K562 (cell line): Measurements from ENCODE around the gene TRIM45. TPM values are rescaled to one million over a fixed set of nuclear protein-coding genes. Genes with fewer than 3 reads are reported as not detected.

Experiments
- ATAC-seq: fragments of 200-7000 bp; cut with Tn5 transposase; 3 replicates; pipeline ENCODE4 v1.9.1; 2020; ENCODE audit warnings: moderate library complexity
- BruUV-seq: library from RNA; stranded (reverse); fragments of 400-500 nt; replicated peaks from 2 replicates; lab custom pipeline; 2021; lab: Mats Ljungman, UMichigan
- CTCF ChIA-PET: fragments of 300-600 bp; formaldehyde crosslinking; extraction: SDS; loops from one replicate; lab custom pipeline; 2021; ENCODE audit warnings: low intra/inter-chr PET ratio; lab: Yijun Ruan, JAX
- POLR2A ChIA-PET: fragments of 300-600, 350-650 bp; sonication (Branson Sonifier 250); formaldehyde crosslinking; extraction: SDS; loops from one replicate; lab custom pipeline; 2021; ENCODE audit warnings: antibody characterized with exemption, inconsistent platforms; lab: Yijun Ruan, JAX
- DNase-seq, 4 experiments: peaks; one replicate each; pipeline versions ENCODE4 v3.0.0 to v3.0.0-alpha.2; 2011 to 2018; ENCODE audit warnings: low spot score in 3 of 4, mixed read lengths in 3 of 4; ENCODE audit errors: extremely low read depth in 1 of 4
- FAIRE-seq: peaks from 2 replicates; lab custom pipeline; 2011; peaks lifted over from hg19 to GRCh38; lab: Jason Lieb, UNC
- H2AFZ ChIP-seq: 2 replicates; pipeline ENCODE4 v1.6.0; 2011; ENCODE audit warnings: low read depth, low read length, control low read depth, inconsistent platforms
- H3K27ac ChIP-seq: fragments of 200-600 bp; 3 replicates; pipeline ENCODE4 v1.8.0; 2011; ENCODE audit warnings: low read depth, mild to moderate bottlenecking, control low read depth, inconsistent platforms, low read length, moderate library complexity, mixed read lengths; ENCODE audit errors: extremely low read depth
- H3K27me3 ChIP-seq, 2 experiments: fragments of 300-600 bp in 1 of 2; 2 replicates in 1 of 2; 3 replicates in 1 of 2; pipeline versions ENCODE4 v1.6.0 to v1.8.0; 2011; ENCODE audit warnings: inconsistent platforms in 2 of 2, low read length in 2 of 2, mild to moderate bottlenecking in 1 of 2, mixed read lengths in 1 of 2, moderate library complexity in 1 of 2; ENCODE audit not compliant: control insufficient read depth in 2 of 2, insufficient read depth in 2 of 2
- H3K36me3 ChIP-seq: fragments of 300-600 bp; 3 replicates; pipeline ENCODE4 v1.8.0; 2011; ENCODE audit warnings: mild to moderate bottlenecking, low read length, inconsistent platforms; ENCODE audit not compliant: control insufficient read depth, insufficient read depth
- H3K4me1 ChIP-seq, 2 experiments: fragments of 200-600 bp in 1 of 2; replicated peaks in 1 of 2; 2 replicates in 1 of 2; 3 replicates in 1 of 2; pipeline versions ENCODE4 v1.5.1 to v1.8.0; 2011; ENCODE audit warnings: inconsistent platforms in 2 of 2, low read length in 2 of 2, mild to moderate bottlenecking in 1 of 2, mixed read lengths in 1 of 2, moderate library complexity in 1 of 2; ENCODE audit not compliant: control insufficient read depth in 2 of 2, insufficient read depth in 2 of 2
- H3K4me2 ChIP-seq: 2 replicates; pipeline ENCODE4 v1.6.1; 2011; ENCODE audit warnings: low read length, control low read depth, inconsistent platforms, mixed read lengths; ENCODE audit not compliant: insufficient read depth
- H3K4me3 ChIP-seq: fragments of 200-600 bp; sonication (generic), shearing (Covaris generic); 2 replicates; pipeline ENCODE4 v1.5.1; 2016; ENCODE audit warnings: control low read depth, inconsistent platforms
- H3K79me2 ChIP-seq: fragments of 200-600 bp; 3 replicates; pipeline ENCODE4 v1.8.0; 2011; ENCODE audit warnings: low read length, inconsistent platforms; ENCODE audit not compliant: control insufficient read depth, insufficient read depth
- H3K9ac ChIP-seq, 2 experiments: 2 replicates each; pipeline versions ENCODE4 v1.6.0 to v1.6.1; 2011; ENCODE audit warnings: low read depth in 2 of 2, low read length in 2 of 2, control low read depth in 1 of 2, inconsistent platforms in 1 of 2, mild to moderate bottlenecking in 1 of 2, mixed read lengths in 1 of 2; ENCODE audit not compliant: insufficient read depth in 1 of 2
- H3K9me1 ChIP-seq: one replicate; pipeline ENCODE4 v1.6.0; 2011; ENCODE audit warnings: inconsistent platforms, mild to moderate bottlenecking, low read length, moderate library complexity; ENCODE audit not compliant: control insufficient read depth, insufficient read depth
- H3K9me3 ChIP-seq: replicated peaks from 2 replicates; pipeline ENCODE4 v1.5.1; 2011; ENCODE audit warnings: low read depth, low read length, inconsistent platforms; ENCODE audit not compliant: control insufficient read depth, insufficient read depth
- H4K20me1 ChIP-seq: replicated peaks from 2 replicates; pipeline ENCODE4 v1.6.1; 2011; ENCODE audit warnings: low read length, inconsistent platforms, mixed read lengths; ENCODE audit not compliant: control insufficient read depth, insufficient read depth
- HIVEP1 ChIP-seq: fragments of 250-450 bp; sonication (Bioruptor Pico); IDR thresholded peaks from 2 replicates; pipeline ENCODE4 v1.4.0; 2020; ENCODE audit warnings: mild to moderate bottlenecking
- ZNF449 ChIP-seq: fragments of 250-450 bp; sonication (Bioruptor Pico); IDR thresholded peaks from 2 replicates; pipeline ENCODE4 v1.8.0; 2022; ENCODE audit warnings: moderate library complexity, mild to moderate bottlenecking, inconsistent platforms
- ZNF740 ChIP-seq, 3 experiments: fragments of 200-800 bp in 1 of 3; sonication (Bioruptor generic) in 1 of 3; sonication (generic) in 1 of 3; formaldehyde crosslinking in 1 of 3; IDR thresholded peaks; 2 replicates each; pipeline versions ENCODE4 v1.6.1 to v1.8.0; 2016 to 2022; ENCODE audit warnings: mild to moderate bottlenecking in 2 of 3, missing compliant biosample characterization in 2 of 3, missing genetic modification characterization in 2 of 3, missing genetic modification reagents in 1 of 3
- ZSCAN29 ChIP-seq: fragments of 450-650 bp; IDR thresholded peaks from 2 replicates; pipeline ENCODE4 v1.6.1; 2017
- WGBS: fragments of 100-300 bp; shearing (Covaris generic); methylation state at CpG from one replicate; pipeline ENCODE4 v1.1.6; 2016; ENCODE audit warnings: low coverage, mixed read lengths; ENCODE audit not compliant: insufficient coverage; ENCODE audit errors: missing lambda C conversion rate; 5-methylcytosine and 5-hydroxymethylcytosine counted together
- in situ Hi-C: fragments of 300-500 bp; cut with MboI; formaldehyde crosslinking; loops from 4 replicates; pipeline ENCODE4 v1.15.0; 2018; ENCODE audit warnings: inconsistent platforms, mixed read lengths
- intact Hi-C: fragments of 100-400 bp; cut with micrococcal nuclease; formaldehyde crosslinking; loops from 2 replicates; pipeline ENCODE4 v1.14.2; 2022
- polyA plus RNA-seq, 8 experiments: library from polyadenylated mRNA; depleted of rRNA in 4 of 8; stranded (reverse) in 5 of 8; unstranded in 3 of 8; fragments of >200 nt; fragmentation: Nextera tagmentation in 2 of 8; fragmentation: Illumina TruSeq in 1 of 8; extraction: Ambion mirVana in 2 of 8; extraction: Trizol in 1 of 8; gene quantifications; 2 replicates each; pipeline versions ENCODE4 v1.2.1 to v1.2.3, GENCODE V29; 2011 to 2014; ENCODE audit warnings: inconsistent platforms in 1 of 8, missing spikeins in 1 of 8
- total RNA-seq, 7 experiments: library from RNA; depleted of rRNA in 6 of 7; stranded (reverse); fragments of >200 nt in 6 of 7; fragmentation: Illumina TruSeq in 2 of 7; extraction: Trizol in 2 of 7; gene quantifications; 2 replicates each; pipeline versions ENCODE4 v1.2.1 to v1.2.3, GENCODE V29; 2011 to 2021; ENCODE audit warnings: low replicate concordance in 1 of 7

Gene TRIM45
- total and polyA plus RNA-seq, 9 of the 15 experiments (the other 6 are each of a cell fraction or from before 2014, with no cell fraction given): 1.9 to 6.2 (median 3.6) TPM

GRCh38 chr1:117162816-117163215 is 41.3 kb upstream of the TRIM45 start (continued):
- TF ChIP-seq ZNF740 (CRISPR knock-in tag; IDR thresholded peaks at IDR 0.05): no peak
- TF ChIP-seq ZNF740 (tag; IDR thresholded peaks at IDR 0.05): no peak
- TF ChIP-seq HIVEP1 (CRISPR knock-in tag): no peak

GRCh38 chr1:117161887-117162286 is 40.3 kb upstream of the TRIM45 start:
- no peak overlapping the region for H3K27ac ChIP-seq
- no peak overlapping the region for H3K9ac ChIP-seq
- 0 out of 2 replicates have a peak, but pooled peaks cover 3% of the 10 kb centered on the region for H3K9me3 ChIP-seq
- no peak overlapping the region for H2AFZ ChIP-seq
- ATAC-seq (no peak), FAIRE-seq (no peak)
- H3K27me3 ChIP-seq: peaks cover 3 to 10% of the 10 kb centered on the region in 2 experiments; a peak in 2 of 5 replicates
- POLR2A ChIA-PET: interaction anchor here (0.5 kb wide), 1 partner anchor 181 kb away, joined by 3 read pairs; no protein-coding TSS in a partner anchor
- no peaks in the 10 kb centered on the region for H3K36me3 ChIP-seq
- in situ Hi-C loops (no loop called here), intact Hi-C loops (no loop called here)
- no TSS peak for BruUV-seq
- no peak for TF ChIP-seq ZNF449 (CRISPR knock-in tag)
- TF ChIP-seq ZSCAN29: no peak
- TF ChIP-seq, all 486 proteins: peak for 0
- CTCF ChIA-PET: no interaction called here
- Histone ChIP-seq H3K4me1 (no peaks in the 10 kb centered on the region), H4K20me1 (no peaks in the 10 kb centered on the region), H3K9me1 (no peaks in the 10 kb centered on the region), H3K79me2 (no peaks in the 10 kb centered on the region), H3K4me3 (no peak overlapping the region), H3K4me2 (no peak overlapping the region)
- no peak for DNase-seq
- 0% methylated on average over 1 of the region's 1 CpG for WGBS
